GM11168 (cell line): ENCODE results near the gene RTN4R.
"Not testable (repeated sequence)": the region's sequence is repeated elsewhere in the genome, so short reads cannot be mapped to it uniquely, and the experiment has no call there.

ENCODE experiments used
- in situ Hi-C: fragments of 300-500 bp; cut with MboI; formaldehyde crosslinking; loops from one replicate; pipeline ENCODE4 v1.12.0; 2022; ENCODE audit warnings: low sequenced_read_pairs; ENCODE audit not compliant: unreplicated experiment

RTN4R gene

DNA sequence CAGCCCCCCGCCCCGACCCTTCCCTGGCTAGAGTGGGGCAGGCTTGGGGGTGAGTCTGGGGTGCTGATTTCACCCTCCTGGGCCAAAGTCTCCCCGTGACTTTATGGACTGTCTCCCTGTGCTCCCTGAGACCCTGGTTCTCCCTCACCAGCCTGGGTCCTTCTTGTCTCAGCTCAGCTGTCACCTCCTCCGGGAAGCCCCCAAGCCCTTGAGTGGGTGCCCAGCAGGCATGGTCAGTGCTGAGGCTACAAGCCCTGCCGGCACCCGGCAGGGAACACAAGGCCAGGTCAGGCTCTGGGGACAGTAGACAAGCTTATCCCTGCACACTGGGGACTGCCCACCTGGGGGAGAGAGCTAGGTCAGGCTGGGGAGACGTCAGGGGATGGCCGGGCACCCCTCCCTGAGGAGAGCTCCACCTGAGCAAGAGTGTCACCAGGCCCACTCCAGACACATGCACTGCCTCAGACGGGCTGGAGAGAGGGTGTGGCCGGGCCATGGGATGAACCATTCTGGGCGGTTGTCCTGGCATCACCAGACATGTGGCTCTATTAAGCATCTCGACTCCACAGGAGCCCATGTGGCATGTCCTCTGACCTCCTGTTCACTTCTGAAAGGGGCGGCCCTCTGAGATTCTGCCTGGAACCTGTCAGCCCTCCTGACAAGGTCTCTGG is 22.6 kb upstream of the RTN4R start:
- in situ Hi-C loops = no loop called here

DNA sequence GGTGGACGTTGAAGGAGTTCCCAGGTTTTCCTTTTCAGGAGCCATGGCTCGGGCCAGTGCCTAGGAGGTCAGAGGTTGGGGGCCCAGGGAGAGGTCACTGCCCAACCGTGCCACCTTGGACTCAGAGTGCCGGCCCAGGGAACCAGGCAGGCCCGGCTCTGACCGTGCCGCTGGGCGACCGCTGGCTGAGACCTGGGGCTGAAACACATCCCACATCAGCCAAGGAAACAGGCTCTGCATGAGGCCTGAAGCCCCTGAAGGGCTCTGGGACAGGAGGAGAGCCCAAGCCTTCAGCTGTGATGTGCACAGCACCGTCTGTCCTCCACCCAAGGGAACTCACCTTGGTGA is 21.9 kb upstream of the RTN4R start:
- in situ Hi-C loops = no loop called here

DNA sequence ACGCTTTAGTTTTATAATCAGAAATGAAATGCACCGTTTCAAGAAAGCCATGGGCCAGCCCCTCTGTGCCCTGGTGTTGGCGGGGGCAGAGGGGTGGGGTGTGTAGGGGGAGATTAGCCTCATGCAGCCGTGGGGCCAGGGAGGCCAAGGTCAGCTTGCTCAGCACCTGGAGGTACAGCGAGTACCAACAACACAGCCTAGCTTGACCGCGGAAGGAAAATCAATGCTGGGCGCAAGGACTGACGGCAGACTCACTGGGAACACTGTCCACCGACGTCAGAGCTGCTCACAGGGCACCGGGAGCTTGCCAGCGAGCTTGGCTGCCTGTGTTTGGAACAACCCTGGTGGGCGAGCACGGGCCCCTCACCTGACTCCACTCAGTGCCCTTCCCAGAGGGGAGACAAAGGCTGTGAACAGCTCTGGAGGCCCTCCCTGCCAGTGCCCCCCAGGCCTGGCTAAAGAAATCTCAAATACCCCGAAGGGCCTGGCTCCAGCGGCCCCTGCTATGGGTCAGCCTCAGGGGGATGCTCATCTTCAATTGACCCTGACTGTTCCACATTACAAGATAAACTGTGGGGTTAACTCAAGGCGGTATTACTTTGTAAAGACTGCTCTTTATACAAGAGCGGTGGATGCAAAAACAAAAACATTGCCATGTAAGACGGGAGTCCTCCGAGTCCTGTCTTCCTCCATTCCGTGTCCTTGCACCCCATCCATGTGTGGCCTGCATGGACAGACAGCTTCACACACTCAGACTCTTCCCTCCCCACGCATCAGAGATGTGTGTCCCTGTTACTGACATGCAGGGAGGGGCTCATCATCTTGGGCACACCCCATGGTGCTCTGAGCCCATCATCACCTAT is 21.3 kb upstream of the RTN4R start:
- in situ Hi-C loops = loop anchor here (5.0 kb wide), 1 partner anchor 1337 kb away; no protein-coding TSS in a partner anchor

DNA sequence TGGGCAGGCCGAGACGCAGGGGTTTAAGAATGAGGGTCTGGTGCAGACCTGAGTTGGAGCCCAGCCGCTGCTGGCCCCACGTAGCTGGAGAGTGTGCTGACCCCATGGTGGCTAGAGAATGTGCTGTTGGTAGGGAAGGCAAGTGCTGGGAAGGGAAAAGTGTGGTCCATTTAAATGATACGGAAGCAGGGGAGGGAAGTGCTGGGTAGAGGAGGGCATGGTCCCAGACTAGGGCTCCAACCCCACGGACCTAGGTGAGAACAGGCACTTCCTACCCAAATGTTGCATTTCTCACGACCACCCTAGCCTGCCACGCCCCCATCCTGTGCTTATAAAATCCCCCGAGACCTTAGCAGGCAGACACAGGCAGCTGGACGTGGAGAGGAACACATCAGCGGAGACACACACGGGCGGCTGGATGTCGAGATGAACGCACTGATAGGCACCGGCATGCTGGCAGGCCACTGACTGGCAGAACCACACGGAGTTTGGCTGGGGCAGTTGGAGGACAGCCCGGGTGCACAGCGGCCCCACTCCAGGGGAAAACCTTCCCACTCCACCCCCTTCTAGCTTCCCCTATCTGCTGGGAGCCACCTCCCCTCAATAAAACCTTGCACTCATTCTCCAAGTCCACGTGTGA is 18.8 kb upstream of the RTN4R start:
- in situ Hi-C loops = loop anchor here (5.0 kb wide), 1 partner anchor 1335 kb away; no protein-coding TSS in a partner anchor

DNA sequence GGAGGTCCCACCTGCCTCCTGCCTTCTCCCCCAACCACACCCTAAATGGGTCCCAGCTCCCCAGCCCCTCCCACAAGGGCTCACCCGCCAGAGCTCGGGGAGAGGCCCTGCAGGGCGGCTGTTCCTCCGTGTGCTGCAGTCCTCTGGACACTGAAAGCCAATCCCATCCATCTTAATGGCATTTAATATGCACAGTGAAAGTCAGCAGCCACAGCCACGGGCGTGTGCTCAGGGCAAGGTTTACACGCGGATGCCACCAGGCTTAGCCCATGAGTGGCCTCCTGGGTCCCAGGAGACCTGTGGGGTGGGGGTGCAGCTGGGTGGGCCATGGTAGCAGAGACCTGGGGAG is 18.2 kb upstream of the RTN4R start:
- in situ Hi-C loops = loop anchor here (5.0 kb wide), 1 partner anchor 1334 kb away; no protein-coding TSS in a partner anchor

DNA sequence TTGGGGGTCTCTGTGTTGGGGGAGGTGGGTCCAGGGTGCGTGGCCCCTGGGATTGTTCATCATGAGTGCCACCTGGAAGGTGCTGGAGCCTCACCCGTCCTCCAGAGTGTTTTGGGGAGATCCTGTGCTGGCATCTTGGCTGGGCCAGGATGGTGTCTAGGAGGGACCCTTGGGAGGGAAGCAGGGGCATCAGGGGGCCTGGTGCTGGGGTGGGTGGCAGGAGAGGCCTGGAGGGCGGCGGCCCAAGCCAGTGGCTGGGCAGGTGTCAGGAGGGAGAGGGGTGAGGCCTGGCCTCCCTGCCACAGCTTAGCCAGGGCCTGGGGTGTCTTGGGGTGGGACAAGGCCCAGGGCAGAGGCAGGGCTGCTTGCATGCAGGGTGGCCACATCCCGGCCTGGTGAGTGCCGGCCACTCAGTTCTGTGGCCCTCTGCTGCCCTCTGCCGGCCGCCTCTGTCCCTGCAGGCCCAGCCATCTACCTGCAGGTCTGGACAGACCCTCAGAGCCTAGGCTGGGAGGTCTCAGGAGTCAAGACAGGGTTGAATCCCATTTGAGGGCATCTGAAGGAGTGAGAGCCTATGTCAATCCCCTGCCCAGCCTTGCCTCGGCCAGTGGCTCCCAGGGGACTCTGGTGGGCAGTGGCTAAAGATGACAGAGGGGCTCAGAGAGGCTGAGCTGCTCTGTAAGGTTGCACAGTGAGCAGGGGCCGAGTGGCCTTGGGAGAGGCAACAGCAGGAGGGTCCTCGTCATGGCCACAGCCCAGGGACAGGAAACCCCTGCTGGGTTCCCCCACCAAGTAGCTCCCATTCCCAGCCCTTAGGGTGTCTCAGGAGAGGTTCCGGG is 17.6 kb upstream of the RTN4R start:
- in situ Hi-C loops = loop anchor here (5.0 kb wide), 1 partner anchor 1333 kb away; no protein-coding TSS in a partner anchor

DNA sequence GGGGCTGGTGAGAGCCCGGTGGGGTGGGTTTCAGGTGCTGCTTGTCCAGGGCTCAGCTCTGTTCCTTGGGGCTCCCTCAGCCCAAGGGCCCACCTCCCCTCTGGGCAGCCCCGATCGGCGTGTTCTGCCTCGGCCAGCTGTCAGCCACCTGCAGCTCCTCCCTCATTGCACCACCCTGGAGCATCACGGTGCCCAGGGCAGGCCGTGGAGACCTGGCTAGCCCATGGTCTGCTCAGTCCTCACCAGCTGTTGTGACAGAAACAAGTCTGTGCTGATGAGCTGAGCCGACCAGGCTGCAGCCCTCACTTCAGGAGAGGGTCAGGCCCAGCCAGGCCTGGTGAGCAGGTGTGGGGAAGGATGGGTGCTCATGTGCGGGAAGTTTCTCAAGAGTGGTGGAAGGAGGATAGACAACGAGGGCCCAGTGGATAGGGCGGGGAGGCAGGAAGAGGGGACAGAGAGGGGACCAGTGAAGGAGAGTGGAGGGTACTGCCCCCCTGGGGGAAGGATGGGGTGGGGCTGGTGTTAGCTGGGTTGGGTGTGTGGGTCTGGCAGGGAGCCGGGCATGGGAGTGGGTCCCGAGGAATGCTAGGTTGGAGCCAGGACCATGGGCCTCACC is 16.5 kb upstream of the RTN4R start:
- in situ Hi-C loops = loop anchor here (5.0 kb wide), 2 partner anchors 127 to 1332 kb away; no protein-coding TSS in a partner anchor

DNA sequence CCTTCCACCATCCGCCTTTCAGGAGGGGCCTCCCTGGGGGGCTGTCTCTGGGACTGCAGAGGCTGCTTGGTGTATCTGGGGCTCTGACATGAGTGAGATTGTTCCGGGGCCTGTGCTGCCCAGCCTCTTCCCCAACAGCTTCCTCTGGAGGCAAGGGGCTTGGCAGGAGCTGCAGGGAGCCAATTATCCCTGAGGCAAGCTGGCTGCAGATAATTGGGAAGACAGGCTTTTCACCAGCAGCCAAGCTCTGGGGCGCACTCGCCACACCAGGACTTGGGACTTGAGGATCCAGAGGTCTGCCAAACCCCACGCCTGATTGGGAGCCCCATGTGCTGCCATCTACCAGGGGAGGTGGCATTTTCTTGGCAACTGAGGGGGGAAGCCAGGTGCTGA is 15.6 kb upstream of the RTN4R start:
- in situ Hi-C loops = loop anchor here (5.0 kb wide), 1 partner anchor 126 kb away; no protein-coding TSS in a partner anchor

DNA sequence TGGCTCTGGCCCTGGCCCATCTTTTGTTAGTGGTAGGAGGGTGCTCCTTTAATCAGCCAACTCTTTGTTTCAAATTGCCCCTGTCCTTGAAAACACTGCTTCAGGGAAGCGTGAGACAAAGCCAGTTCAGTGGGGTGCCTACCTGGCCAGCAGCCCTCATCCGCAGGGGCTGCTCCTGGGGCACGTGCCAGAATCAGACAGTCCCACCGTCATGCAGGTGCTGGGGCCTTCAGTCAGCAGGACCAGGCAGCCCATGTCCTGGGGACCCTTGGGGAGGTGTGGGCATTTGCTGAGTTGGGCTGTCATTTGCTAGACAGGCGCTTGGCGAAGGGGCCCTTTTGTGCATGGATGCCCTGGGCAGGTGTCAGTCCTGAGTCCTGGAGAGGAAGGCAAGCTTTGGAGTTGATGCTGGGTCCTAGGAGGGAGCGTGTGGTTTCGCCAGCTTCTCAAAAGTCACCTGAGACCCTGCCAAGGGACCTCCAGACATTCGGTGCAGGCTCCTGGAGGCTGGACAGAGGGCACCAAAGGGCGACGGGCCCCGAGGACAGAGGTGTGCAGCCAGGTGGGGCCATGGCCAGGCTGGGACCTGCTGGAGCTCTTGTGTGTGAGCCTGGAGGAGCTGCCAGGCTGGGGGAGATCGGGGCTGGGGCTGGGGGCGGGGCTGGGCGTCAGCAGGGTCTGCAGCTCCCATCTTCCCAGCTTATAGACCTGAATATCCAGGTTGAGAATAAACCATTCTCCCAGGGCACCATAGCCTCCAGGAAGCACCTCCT is 15.0 kb upstream of the RTN4R start:
- in situ Hi-C loops = loop anchor here (5.0 kb wide), 1 partner anchor 126 kb away; no protein-coding TSS in a partner anchor

DNA sequence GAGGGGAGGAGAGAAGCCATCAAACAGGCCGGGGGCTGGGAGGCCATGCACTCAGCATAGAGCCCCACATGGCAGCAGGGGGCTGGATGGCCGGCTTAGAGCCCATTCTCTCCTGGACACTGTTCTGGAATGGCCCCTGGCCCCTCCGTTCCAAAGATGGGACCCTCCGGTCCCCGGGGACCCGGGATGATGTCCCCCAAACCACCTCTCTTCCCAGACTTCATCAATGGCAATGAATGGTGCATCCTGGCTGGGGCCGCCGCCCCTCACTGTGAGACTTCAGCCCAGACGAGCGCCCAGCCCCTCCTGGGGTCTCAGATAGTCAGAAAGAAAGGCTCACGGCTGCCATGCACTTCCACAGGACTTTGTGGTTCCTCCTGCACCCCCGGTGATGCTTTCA is 13.8 kb upstream of the RTN4R start:
- in situ Hi-C loops = loop anchor here (5.0 kb wide), 1 partner anchor 125 kb away; no protein-coding TSS in a partner anchor

DNA sequence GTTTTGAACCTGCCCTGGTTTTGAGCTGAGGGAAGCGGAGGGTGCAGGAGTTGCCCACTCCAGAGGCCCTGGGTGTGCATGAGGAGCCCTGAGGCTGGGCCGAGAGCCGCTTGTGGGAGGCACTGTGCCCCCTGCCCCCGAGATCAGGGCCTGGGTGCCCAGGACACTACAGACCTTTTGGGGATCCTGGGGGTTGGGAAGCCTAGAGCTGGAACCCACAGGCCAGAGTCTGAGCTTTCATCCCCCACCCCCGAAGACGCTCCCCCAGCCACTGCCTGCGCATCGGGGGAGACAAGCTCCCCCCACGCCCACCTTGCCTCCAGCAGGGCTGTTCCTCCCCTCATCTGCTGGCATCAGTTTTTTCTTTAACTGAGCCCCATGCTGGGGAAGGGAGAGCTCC is 13.4 kb upstream of the RTN4R start:
- in situ Hi-C loops = loop anchor here (5.0 kb wide), 1 partner anchor 124 kb away; no protein-coding TSS in a partner anchor

DNA sequence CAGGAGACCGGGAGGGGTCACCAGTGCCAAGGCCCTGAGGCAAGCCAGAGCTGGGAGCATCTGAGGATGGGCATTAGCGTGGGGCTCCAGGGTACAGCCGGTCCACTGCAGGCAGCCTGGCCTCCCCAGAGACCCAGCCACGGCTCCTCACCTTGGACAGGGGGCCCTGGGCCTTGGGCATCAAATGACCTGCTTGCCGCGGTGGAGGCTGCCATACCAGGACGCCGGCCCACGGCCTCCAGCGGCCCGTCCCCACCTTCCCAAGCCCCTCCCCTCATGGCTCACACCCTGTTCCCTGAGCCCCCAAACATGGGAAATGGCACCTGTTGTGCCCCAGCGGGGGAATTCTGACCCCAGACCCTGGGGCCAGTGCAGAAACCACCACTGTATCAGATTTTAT is 12.7 kb upstream of the RTN4R start:
- in situ Hi-C loops = loop anchor here (5.0 kb wide), 1 partner anchor 124 kb away; no protein-coding TSS in a partner anchor

DNA sequence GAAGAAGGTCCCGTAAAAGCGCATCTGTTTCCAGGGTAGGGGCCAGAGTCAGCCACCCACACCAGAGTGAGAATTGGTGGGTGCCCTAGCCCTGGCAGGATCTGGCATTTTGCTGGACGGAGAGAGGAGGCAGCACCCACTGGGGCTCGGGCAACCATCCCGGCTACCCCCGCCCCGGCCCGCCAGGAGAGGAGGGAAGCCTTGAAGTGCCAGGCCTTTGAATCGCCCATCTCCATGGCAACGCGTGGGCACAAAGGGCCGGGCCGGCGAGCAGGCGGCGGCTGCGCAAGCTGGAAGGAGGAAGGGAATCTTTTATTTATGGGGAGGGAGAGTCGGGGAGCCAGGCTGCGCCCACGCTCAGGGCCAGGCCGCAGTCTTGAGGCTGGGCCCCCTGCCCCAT is 12.0 kb upstream of the RTN4R start:
- in situ Hi-C loops = loop anchor here (5.0 kb wide), 1 partner anchor 123 kb away; no protein-coding TSS in a partner anchor

DNA sequence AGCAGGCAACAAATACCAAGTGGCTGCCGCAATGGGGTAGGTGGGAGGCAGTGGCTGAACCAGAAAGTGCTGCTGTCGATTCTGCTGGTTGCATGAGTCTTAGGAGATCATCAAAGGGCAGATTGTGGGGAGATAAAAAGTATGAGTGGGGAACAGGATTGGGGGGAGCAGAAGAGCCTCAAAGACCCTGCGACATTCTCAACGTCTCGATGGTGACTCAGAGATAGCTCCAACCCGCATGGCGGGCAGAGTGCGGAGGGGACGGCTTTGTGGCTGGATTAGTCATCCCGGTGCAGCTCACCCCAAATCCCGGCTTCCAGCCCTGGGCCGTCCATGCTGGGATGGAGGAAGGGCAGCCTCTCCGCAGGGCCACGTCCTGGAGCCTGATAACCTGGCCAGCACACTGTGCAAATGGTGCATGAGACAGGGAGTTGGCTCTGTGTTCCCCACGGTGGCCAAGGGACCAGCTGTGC is 11.6 kb upstream of the RTN4R start:
- in situ Hi-C loops = loop anchor here (5.0 kb wide), 1 partner anchor 122 kb away; no protein-coding TSS in a partner anchor

DNA sequence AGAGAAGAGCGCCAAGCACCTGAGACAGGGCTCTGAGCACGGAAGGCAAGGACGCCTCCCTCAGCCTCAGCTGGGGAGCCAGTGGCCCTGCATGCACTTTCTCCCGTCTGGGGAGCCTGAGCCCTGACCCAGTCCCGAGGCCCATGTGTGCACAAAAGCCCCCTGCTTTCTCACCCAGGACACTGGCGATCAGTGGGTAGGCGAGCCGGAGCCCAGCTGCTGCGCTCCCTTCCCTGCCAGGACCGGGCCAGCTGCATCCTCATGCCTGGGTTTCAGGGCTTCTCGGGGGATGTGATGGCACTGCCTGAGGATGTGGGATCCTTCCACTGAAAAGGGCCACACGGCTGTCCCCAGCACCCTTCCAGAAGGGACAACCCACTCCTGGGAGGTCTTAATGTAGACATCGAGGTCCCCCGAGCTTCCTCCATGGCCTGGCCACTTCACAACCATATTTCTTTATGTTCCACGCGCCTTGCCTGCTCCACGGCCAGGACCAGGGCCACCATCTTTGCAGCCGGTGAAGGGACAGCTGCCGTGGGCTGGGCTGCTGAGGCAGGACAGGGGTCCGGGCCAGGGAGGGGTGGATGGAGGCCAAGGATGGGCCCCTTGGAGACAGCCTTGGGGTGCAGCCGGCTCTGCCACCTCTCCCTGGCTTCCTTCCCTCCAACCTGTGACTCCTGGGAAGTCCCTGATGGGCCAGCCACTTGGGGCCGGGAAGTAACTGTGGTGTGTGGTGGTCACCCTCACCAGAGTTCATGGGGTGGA is 10.8 kb upstream of the RTN4R start:
- in situ Hi-C loops = not testable (repeated sequence)

DNA sequence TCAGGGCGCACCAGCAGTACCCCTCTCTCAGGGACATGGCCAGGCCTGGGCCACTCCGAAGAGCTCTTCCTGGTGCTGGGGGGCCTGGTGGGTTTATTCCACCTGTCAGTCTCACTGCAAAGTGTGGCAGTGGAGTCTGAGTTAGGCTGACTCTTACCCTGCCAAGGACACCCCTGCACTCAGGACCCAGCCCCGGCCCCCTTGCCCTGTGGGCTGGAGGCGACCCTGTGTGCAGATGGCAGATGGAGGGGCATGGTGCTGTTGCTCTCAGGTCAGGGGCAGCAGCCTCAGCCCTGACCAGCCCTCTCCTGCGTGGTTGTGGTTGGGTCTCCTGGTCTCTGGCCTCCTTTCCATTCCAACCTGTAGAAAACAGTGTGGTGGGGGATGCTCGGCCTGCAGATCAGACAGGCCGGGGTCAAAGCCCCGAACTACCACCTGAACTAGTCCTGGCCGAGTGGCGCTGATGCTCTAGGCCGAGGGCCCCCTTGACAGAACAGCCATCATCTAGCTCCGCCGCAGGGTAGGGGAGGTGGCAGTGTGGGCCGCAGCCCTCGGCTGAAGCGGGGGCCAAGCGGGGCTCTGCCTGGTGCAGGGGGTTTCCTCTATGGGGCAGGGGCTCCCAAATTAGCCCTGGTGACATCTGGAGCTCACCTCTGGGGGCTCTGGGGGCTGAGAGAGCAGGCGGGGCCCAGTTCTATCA is 10.0 kb upstream of the RTN4R start:
- in situ Hi-C loops = not testable (repeated sequence)

DNA sequence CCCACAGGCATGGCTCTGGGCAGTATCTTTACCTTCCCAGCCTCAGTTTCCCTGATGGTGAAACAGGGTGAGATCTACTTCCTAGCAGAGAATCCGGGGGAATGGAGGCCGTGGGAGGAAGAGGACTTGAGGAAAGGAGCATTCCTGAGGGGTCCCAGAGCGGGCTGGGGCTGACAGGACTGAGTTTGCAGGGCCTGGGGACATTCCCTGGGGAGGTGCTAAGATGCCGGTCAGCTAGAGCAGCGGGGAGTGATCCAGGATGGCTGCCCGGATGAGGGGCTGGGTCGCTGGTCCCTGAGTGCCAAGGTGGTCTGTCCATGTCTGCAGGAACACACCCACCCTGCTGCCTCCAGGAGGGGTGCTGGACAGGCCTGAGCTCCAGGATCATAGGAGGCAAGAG is 8.3 kb upstream of the RTN4R start:
- in situ Hi-C loops = no loop called here
